ENCODE results near the gene NPTN.

DNA sequence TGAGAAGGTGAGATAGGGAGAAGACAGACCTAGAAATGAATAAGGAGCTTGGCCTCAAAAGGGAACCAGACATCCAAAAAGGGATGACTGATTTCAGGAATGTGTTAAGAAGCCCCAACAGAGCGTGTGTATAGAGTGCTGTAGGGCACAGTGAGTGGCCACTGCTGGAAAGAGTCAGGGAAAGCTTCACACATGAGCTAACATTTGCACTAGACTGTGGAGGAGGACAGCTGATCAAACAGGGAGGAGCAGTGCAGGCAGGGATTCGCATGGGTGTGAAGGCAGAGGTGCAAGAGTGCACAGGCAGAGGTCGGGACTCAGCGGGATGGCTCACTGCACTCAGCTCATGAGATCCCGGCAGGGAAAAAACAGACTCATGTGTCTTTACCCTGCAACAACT is 61.8 kb downstream of the NPTN start:
- TF ChIP-seq, protein P1, sequence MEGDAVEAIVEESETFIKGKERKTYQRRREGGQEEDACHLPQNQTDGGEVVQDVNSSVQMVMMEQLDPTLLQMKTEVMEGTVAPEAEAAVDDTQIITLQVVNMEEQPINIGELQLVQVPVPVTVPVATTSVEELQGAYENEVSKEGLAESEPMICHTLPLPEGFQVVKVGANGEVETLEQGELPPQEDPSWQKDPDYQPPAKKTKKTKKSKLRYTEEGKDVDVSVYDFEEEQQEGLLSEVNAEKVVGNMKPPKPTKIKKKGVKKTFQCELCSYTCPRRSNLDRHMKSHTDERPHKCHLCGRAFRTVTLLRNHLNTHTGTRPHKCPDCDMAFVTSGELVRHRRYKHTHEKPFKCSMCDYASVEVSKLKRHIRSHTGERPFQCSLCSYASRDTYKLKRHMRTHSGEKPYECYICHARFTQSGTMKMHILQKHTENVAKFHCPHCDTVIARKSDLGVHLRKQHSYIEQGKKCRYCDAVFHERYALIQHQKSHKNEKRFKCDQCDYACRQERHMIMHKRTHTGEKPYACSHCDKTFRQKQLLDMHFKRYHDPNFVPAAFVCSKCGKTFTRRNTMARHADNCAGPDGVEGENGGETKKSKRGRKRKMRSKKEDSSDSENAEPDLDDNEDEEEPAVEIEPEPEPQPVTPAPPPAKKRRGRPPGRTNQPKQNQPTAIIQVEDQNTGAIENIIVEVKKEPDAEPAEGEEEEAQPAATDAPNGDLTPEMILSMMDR (IDR thresholded peaks at IDR 0.05) = no peak
- no peak for TF ChIP-seq POLR2A (IDR thresholded peaks at IDR 0.05)
